WTC11 (cell line): ENCODE data around the gene SEPTIN8. TPM values are rescaled to one million over a fixed set of nuclear protein-coding genes. Genes with fewer than 3 reads are reported as not detected.

Experiments used
- ATAC-seq: fragments of 200-7000 bp; cut with Tn5 transposase; 2 replicates; pipeline ENCODE4 v1.10.0; 2021; ENCODE audit warnings: mild to moderate bottlenecking, moderate library complexity
- CTCF ChIA-PET: fragments of 300-600 bp; sonication (Branson Sonifier 250); formaldehyde crosslinking; loops from one replicate; lab custom pipeline; 2021; ENCODE audit warnings: antibody characterized with exemption; lab: Charles Lee
- POLR2A ChIA-PET: fragments of 350-600 bp; sonication (Branson Sonifier 250); formaldehyde crosslinking; loops from one replicate; lab custom pipeline; 2021; ENCODE audit warnings: antibody characterized with exemption; lab: Charles Lee
- DNase-seq: peaks from one replicate; pipeline ENCODE4 v3.0.0; 2021; ENCODE audit warnings: low spot score
- H3K27ac Mint-ChIP-seq: 2 replicates; pipeline ENCODE4 v1.8.0; 2021; ENCODE audit warnings: mixed read lengths
- H3K27me3 Mint-ChIP-seq: 2 replicates; pipeline ENCODE4 v1.8.0; 2021; ENCODE audit warnings: low read depth, mild to moderate bottlenecking, moderate library complexity, mixed read lengths
- H3K36me3 Mint-ChIP-seq: 2 replicates; pipeline ENCODE4 v1.8.0; 2021; ENCODE audit warnings: mixed read lengths
- H3K4me1 Mint-ChIP-seq: 2 replicates; pipeline ENCODE4 v1.8.0; 2022; ENCODE audit warnings: mixed read lengths
- H3K4me3 Mint-ChIP-seq: 2 replicates; pipeline ENCODE4 v1.8.0; 2021; ENCODE audit warnings: mild to moderate bottlenecking, moderate library complexity, mixed read lengths
- H3K9me3 Mint-ChIP-seq: 2 replicates; pipeline ENCODE4 v1.8.0; 2021; ENCODE audit warnings: mixed read lengths
- AFF4 ChIP-seq: sonication (generic); formaldehyde crosslinking; IDR thresholded peaks from 2 replicates; pipeline ENCODE4 v1.8.1; 2023; ENCODE audit warnings: mild to moderate bottlenecking, missing genetic modification reagents, borderline replicate concordance
- ATF6 ChIP-seq: sonication (generic); formaldehyde crosslinking; IDR thresholded peaks from 2 replicates; pipeline ENCODE4 v1.8.1; 2023; ENCODE audit warnings: mild to moderate bottlenecking, missing genetic modification reagents
- ELF4 ChIP-seq: sonication (generic); formaldehyde crosslinking; IDR thresholded peaks from 2 replicates; pipeline ENCODE4 v1.8.1; 2022; ENCODE audit warnings: low read depth, mild to moderate bottlenecking, moderate library complexity, missing genetic modification reagents
- FOXJ3 ChIP-seq: sonication (generic); formaldehyde crosslinking; IDR thresholded peaks from 2 replicates; pipeline ENCODE4 v1.9.0; 2021; ENCODE audit warnings: missing genetic modification reagents, mild to moderate bottlenecking, borderline replicate concordance
- FOXK1 ChIP-seq: sonication (generic); formaldehyde crosslinking; IDR thresholded peaks from 2 replicates; pipeline ENCODE4 v1.8.0; 2022; ENCODE audit warnings: mild to moderate bottlenecking, moderate library complexity, missing genetic modification reagents
- HMGXB4 ChIP-seq: sonication (generic); formaldehyde crosslinking; IDR thresholded peaks from 2 replicates; pipeline ENCODE4 v1.8.1; 2023; ENCODE audit warnings: mild to moderate bottlenecking, moderate library complexity, missing genetic modification reagents
- IRF2 ChIP-seq: sonication (generic); formaldehyde crosslinking; IDR thresholded peaks from 2 replicates; pipeline ENCODE4 v1.8.0; 2022; ENCODE audit warnings: low read depth, missing genetic modification reagents, borderline replicate concordance
- MAX ChIP-seq: sonication (generic); formaldehyde crosslinking; IDR thresholded peaks from 2 replicates; pipeline ENCODE4 v1.8.0; 2022; ENCODE audit warnings: mild to moderate bottlenecking, missing genetic modification reagents
- MYBL2 ChIP-seq: sonication (generic); formaldehyde crosslinking; IDR thresholded peaks from 2 replicates; pipeline ENCODE4 v1.8.1; 2023; ENCODE audit warnings: mild to moderate bottlenecking, moderate library complexity, missing genetic modification reagents
- NFATC4 ChIP-seq: fragments of 250-450 bp; sonication (Bioruptor Pico); IDR thresholded peaks from 2 replicates; pipeline ENCODE4 v1.9.0; 2021; ENCODE audit warnings: mild to moderate bottlenecking
- SMAD3 ChIP-seq: sonication (generic); formaldehyde crosslinking; IDR thresholded peaks from 2 replicates; pipeline ENCODE4 v1.8.0; 2022; ENCODE audit warnings: missing genetic modification reagents, mild to moderate bottlenecking, borderline replicate concordance
- ZNF232 ChIP-seq: sonication (generic); formaldehyde crosslinking; IDR thresholded peaks from 2 replicates; pipeline ENCODE4 v1.8.0; 2022; ENCODE audit warnings: mild to moderate bottlenecking, missing genetic modification reagents
- ZNF263 ChIP-seq: sonication (generic); formaldehyde crosslinking; IDR thresholded peaks from 2 replicates; pipeline ENCODE4 v1.8.1; 2022; ENCODE audit warnings: low read depth, mild to moderate bottlenecking, moderate library complexity, missing genetic modification reagents
- ZNF423 ChIP-seq: fragments of 250-450 bp; sonication (Bioruptor Pico); IDR thresholded peaks from 2 replicates; pipeline ENCODE4 v2.1.2; 2022; ENCODE audit warnings: mild to moderate bottlenecking, moderate library complexity
- total RNA-seq: library from RNA; stranded (reverse); gene quantifications from 3 replicates; pipeline ENCODE4 v1.2.3, GENCODE V29; 2021

SEPTIN8 gene
- total RNA-seq, 1 experiment from 2014 or later, result 35.8 TPM

GRCh38 chr5:132813599-132814502 lies 36.8 kb upstream of the SEPTIN8 start:
- POLR2A ChIA-PET, result interaction anchor here (0.6 to 1.9 kb wide), 6 partner anchors 9 to 317 kb away, joined by 3 to 7 read pairs (median 4); partner anchors contain the start of genes GDF9 and UQCRQ
- TF ChIP-seq MYBL2, result peak; percentile 59; the same call in 1 of the 2 replicates
- TF ChIP-seq MAX (CRISPR knock-in tag), result peak; percentile 52; the same call in 1 of the 2 replicates
- peak; percentile 31; the same call in 1 of the 2 replicates for TF ChIP-seq HMGXB4 (CRISPR knock-in tag)
- peak; percentile 18; the same call in 1 of the 2 replicates for TF ChIP-seq ZNF423 (CRISPR knock-in tag)
- TF ChIP-seq SMAD3 (CRISPR knock-in tag), result no peak
- TF ChIP-seq, all 79 proteins: peak for 4
- H3K27me3 Mint-ChIP-seq, result peaks cover 77% of the 10 kb centered on the region
- H3K4me1 Mint-ChIP-seq, result peaks cover 9% of the 10 kb centered on the region
- CTCF ChIA-PET, result interaction anchor here (0.6 to 3.1 kb wide), 15 partner anchors 9 to 1134 kb away, joined by 3 to 26 read pairs (median 6); partner anchors contain the start of genes CCNI2, GDF9, KIF3A and SEPTIN8
- no peaks in the 10 kb centered on the region for H3K36me3 Mint-ChIP-seq
- DNase-seq (peak; percentile 68), ATAC-seq (peak; percentile 83)
- no peaks in the 10 kb centered on the region for H3K9me3 Mint-ChIP-seq
- H3K27ac Mint-ChIP-seq, result no peak overlapping the region
- H3K4me3 Mint-ChIP-seq, result peak overlapping the region; percentile 37; the same call in 1 of the 2 replicates

- POLR2A ChIA-PET, result interaction anchor here (0.6 to 1.9 kb wide), 5 partner anchors 10 to 63 kb away, joined by 3 to 7 read pairs (median 4); partner anchors contain the start of genes GDF9 and UQCRQ
- peak; percentile 49 for TF ChIP-seq ZNF423 (CRISPR knock-in tag)
- no peak for TF ChIP-seq NFATC4 (CRISPR knock-in tag)
- no peak for TF ChIP-seq AFF4
- Mint-ChIP-seq H3K27ac (no peak within 1 kb of the TSS), H3K36me3 (no peaks in the 10 kb centered on the region), H3K9me3 (no peaks in the 10 kb centered on the region), H3K27me3 (peaks cover 71% of the 10 kb centered on the region), H3K4me3 (peak within 1 kb of the TSS; percentile 64), H3K4me1 (peaks cover 13% of the 10 kb centered on the region)
- ATAC-seq (no peak), DNase-seq (peak; percentile 63)
- CTCF ChIA-PET, result interaction anchor here (0.6 to 3.1 kb wide), 13 partner anchors 10 to 1135 kb away, joined by 3 to 26 read pairs (median 7); partner anchors contain the start of genes CCNI2, GDF9, KIF3A and SEPTIN8
These were observed 36.0 kb upstream of the SEPTIN8 start, which contains the start of gene SOWAHA for GRCh38 chr5:132812781-132813598. Gene SOWAHA, plus strand, starts transcription at chr5:132813302. Its CDS starts 320 bp downstream, at chr5:132813622.

- Mint-ChIP-seq H3K9me3 (no peaks in the 10 kb centered on the region), H3K4me3 (peak overlapping the region; percentile 64), H3K27ac (no peak overlapping the region), H3K4me1 (peaks cover 17% of the 10 kb centered on the region), H3K36me3 (no peaks in the 10 kb centered on the region), H3K27me3 (peaks cover 66% of the 10 kb centered on the region)
- TF ChIP-seq ZNF232 (CRISPR knock-in tag) (no peak), SMAD3 (CRISPR knock-in tag) (no peak), IRF2 (CRISPR knock-in tag) (no peak), ZNF263 (CRISPR knock-in tag) (no peak), ELF4 (no peak), ATF6 (CRISPR knock-in tag) (no peak), MYBL2 (no peak), FOXJ3 (CRISPR knock-in tag) (no peak), FOXK1 (CRISPR knock-in tag) (no peak)
- DNase-seq (no peak), ATAC-seq (no peak)
- ChIA-PET POLR2A (interaction anchor here (1.0 kb wide), 1 partner anchor 14 kb away, joined by 3 read pairs; no protein-coding TSS in a partner anchor), CTCF (interaction anchor here (2.3 kb wide), 1 partner anchor 8 kb away, joined by 9 read pairs; no protein-coding TSS in a partner anchor)
These were observed 35.2 kb upstream of the SEPTIN8 start for GRCh38 chr5:132812123-132812765.
